ENCODE data around the gene NLRP7. TPM values are rescaled to one million over a fixed set of nuclear protein-coding genes. Genes with fewer than 3 reads are reported as not detected.
A peak's percentile ranks its signal among the peaks of the same experiment; 100 is the strongest.

The NLRP7 gene
- total RNA-seq, 2 donors from 2014 or later = 0.93 to 1.0 TPM

GRCh38 chr19:54888239-54888638 is 59.1 kb downstream of the NLRP7 start:
- Mint-ChIP-seq H3K9me3 (no peaks in the 10 kb centered on the region), H3K27me3 (ENCODE audit: insufficient read depth) (peaks cover 2% of the 10 kb centered on the region), H3K4me3 (no peak overlapping the region), H3K27ac (no peak overlapping the region), H3K4me1 (peaks cover 13% of the 10 kb centered on the region), H3K36me3 (ENCODE audit: low read depth) (no peaks in the 10 kb centered on the region)
- Histone ChIP-seq H3K27ac (ENCODE audit: low read depth, low read length) (no peak overlapping the region), H3K9ac (ENCODE audit: extremely low read depth, low read length, poor library complexity, severe bottlenecking) (no peak overlapping the region), H3K9me3 (ENCODE audit: control insufficient read depth, low read length) (no peaks in the 10 kb centered on the region), H3K4me3 (ENCODE audit: low read length) (no peak overlapping the region), H3K27me3 (ENCODE audit: control insufficient read depth, insufficient read depth, low read length, poor library complexity, severe bottlenecking) (no peaks in the 10 kb centered on the region), H3K4me1 (ENCODE audit: control insufficient read depth, insufficient read depth, low read length) (no peaks in the 10 kb centered on the region), H3K36me3 (ENCODE audit: control insufficient read depth, insufficient read depth, low read length) (no peaks in the 10 kb centered on the region)
- WGBS, 2 experiments (ENCODE audit: insufficient coverage in 1 of 2, insufficient read length in 1 of 2) = 94 to 96% methylated on average over 10 of the region's 10 CpGs
- no peak for TF ChIP-seq CTCF (conservative IDR thresholded peaks at IDR 0.05)
- no peak for DNase-seq

GRCh38 chr19:54883228-54883627 is 64.1 kb downstream of the NLRP7 start:
- Histone ChIP-seq H3K36me3 (ENCODE audit: control insufficient read depth, insufficient read depth, low read length) (no peaks in the 10 kb centered on the region), H3K27me3 (ENCODE audit: control insufficient read depth, insufficient read depth, low read length, poor library complexity, severe bottlenecking) (no peaks in the 10 kb centered on the region), H3K9me3 (ENCODE audit: control insufficient read depth, low read length) (no peaks in the 10 kb centered on the region), H3K27ac (ENCODE audit: low read depth, low read length) (no peak overlapping the region), H3K9ac (ENCODE audit: extremely low read depth, low read length, poor library complexity, severe bottlenecking) (no peak overlapping the region), H3K4me3 (ENCODE audit: low read length) (no peak overlapping the region), H3K4me1 (ENCODE audit: control insufficient read depth, insufficient read depth, low read length) (no peaks in the 10 kb centered on the region)
- 90% methylated on average over 5 to 9 of the region's 9 CpGs for WGBS, 2 experiments (ENCODE audit: insufficient coverage in 1 of 2, insufficient read length in 1 of 2)
- Mint-ChIP-seq H3K9me3 (peaks cover 1% of the 10 kb centered on the region), H3K4me1 (no peaks in the 10 kb centered on the region), H3K27me3 (ENCODE audit: insufficient read depth) (peaks cover 12% of the 10 kb centered on the region), H3K36me3 (ENCODE audit: low read depth) (no peaks in the 10 kb centered on the region), H3K4me3 (no peak overlapping the region), H3K27ac (no peak overlapping the region)
- no peak for TF ChIP-seq CTCF (conservative IDR thresholded peaks at IDR 0.05)
- no peak for DNase-seq

- no peak overlapping the region for H3K4me3 Mint-ChIP-seq
- H3K4me1 Mint-ChIP-seq = no peaks in the 10 kb centered on the region
- peaks cover 15% of the 10 kb centered on the region for H3K27me3 Mint-ChIP-seq (ENCODE audit: insufficient read depth)
- peaks cover 1% of the 10 kb centered on the region for H3K9me3 Mint-ChIP-seq
- no peaks in the 10 kb centered on the region for H3K9me3 ChIP-seq (ENCODE audit: control insufficient read depth, low read length)
- 76 to 87% methylated on average over 3 to 7 of the region's 7 CpGs for WGBS, 2 experiments (ENCODE audit: insufficient coverage in 1 of 2, insufficient read length in 1 of 2)
- no peaks in the 10 kb centered on the region for H3K27me3 ChIP-seq (ENCODE audit: control insufficient read depth, insufficient read depth, low read length, poor library complexity, severe bottlenecking)
- no peaks in the 10 kb centered on the region for H3K4me1 ChIP-seq (ENCODE audit: control insufficient read depth, insufficient read depth, low read length)
- TF ChIP-seq CTCF (conservative IDR thresholded peaks at IDR 0.05) = peak; percentile 61
- no peak overlapping the region for H3K9ac ChIP-seq (ENCODE audit: extremely low read depth, low read length, poor library complexity, severe bottlenecking)
- no peak overlapping the region for H3K4me3 ChIP-seq (ENCODE audit: low read length)
- H3K36me3 ChIP-seq (ENCODE audit: control insufficient read depth, insufficient read depth, low read length) = no peaks in the 10 kb centered on the region
- no peak for DNase-seq
- no peak overlapping the region for H3K27ac Mint-ChIP-seq
- no peak overlapping the region for H3K27ac ChIP-seq (ENCODE audit: low read depth, low read length)
- no peaks in the 10 kb centered on the region for H3K36me3 Mint-ChIP-seq (ENCODE audit: low read depth)
These were observed 64.6 kb downstream of the NLRP7 start for GRCh38 chr19:54882758-54883157.

Measured in endodermal cell (in vitro differentiated cells).